GM18511 (cell line): ENCODE measurements around the gene TATDN2.
"Not testable (repeated sequence)": the region's sequence is repeated elsewhere in the genome, so short reads cannot be mapped to it uniquely, and the experiment has no call there.

Experiments used
- ATAC-seq: cut with Tn5 transposase; IDR thresholded peaks from one replicate; pipeline ENCODE4 v1.9.1; 2021; ENCODE audit warnings: mild to moderate bottlenecking, moderate library complexity; ENCODE audit not compliant: unreplicated experiment

The TATDN2 gene

DNA sequence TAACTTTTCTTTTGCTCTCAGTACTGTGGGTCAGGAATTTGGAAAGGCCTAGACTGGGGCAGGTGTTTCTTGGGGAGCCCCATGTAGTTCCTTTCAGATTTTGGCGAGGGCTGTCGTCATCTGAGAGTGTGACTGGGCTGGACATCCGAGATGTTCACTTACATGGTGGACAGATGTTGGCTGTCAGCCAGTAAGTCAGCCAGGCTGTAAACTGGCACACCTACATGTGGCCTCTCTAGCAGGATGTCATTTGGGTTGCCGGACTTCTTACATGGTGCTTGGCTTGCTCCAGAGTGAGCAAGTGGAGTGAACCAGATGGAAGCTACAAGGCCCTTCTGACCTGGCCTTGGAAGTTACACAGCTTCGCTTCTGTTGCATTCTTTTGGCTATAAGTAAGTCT, 20.7 kb downstream of the TATDN2 start:
- ATAC-seq: no peak

DNA sequence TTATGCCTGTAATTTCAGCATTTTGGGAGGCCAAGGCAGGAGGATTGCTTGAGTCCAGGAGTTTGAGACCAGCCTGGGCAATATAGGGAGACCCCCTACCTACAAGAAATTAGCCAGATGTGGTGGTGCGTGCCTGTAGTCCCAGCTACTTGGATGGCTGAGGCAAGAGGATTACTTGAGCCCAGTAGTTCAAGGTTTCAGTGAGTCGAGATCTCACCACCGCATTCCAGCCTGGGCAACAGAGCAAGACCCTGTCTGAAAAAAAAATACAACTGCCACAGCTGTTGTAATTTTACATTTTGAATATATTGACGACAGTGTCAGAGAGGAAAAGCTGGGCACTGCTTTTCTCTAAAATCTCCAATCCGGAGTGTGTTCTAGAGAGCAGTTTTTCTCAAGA, 21.2 kb downstream of the TATDN2 start:
- no peak for ATAC-seq

DNA sequence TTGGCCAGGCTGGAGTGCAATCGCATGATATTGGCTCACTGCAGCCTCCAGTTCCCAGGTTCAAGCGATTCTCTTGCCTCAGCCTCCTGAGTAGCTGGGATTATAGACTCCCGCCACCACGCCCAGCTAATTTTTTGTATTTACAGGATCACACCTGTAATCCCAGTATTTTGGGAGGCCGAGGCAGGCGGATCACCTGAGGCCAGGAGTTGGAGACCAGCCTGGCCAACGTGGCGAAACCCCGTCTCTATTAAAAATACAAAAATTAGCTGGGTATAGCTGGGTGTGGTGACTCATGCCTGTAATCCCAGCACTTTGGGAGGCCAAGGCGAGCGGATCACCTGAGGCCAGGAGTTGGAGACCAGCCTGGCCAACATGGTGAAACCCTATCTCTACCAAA, 24.2 kb downstream of the TATDN2 start:
- not testable (repeated sequence) for ATAC-seq

DNA sequence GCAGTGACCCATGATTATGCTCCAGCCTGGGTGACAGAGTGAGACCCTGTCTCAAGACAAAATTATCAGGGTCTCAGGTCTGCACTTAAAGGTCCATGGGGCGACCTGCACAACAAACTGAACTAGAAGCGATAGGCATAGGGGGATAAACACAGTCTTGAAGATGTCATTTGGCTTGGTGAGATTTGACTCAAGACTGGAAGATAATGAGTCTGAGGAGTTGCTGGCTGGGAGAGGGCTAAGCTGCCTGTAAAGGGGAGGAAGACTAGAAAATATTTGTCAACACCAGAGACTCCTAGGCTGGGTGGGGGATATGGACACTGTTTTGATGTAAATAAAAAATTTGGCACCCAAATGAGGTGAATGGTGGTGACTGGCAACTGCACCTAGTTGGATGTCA, 24.7 kb downstream of the TATDN2 start:
- ATAC-seq: no peak

DNA sequence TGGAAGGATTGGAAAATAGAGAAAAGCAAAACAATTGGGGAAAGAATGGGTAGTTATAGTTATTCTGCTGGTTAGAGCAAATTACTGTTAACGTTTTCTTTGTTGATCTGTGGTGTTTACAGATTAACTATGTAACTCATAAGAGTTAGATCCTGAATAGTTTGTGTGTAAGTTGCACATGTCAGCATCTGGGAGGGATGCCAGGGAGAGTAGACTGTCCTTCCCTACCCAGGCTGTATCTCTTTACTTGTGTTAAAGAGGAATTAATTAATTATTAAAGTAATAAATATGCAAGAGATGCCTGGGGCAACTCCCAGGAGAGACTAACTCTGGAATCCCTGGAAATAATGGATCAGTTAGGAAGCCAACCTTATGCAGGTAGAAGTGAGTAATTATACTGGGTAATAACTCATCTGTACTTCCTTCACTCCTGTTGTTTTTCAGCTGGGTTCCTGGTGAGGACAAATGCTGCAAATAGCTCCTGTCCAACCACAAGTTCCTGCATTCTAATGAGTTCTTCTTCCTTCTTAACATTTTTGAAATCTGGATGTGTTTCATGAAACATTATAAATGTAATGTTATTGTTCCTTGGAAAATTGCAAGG, 25.5 kb downstream of the TATDN2 start:
- ATAC-seq: no peak

DNA sequence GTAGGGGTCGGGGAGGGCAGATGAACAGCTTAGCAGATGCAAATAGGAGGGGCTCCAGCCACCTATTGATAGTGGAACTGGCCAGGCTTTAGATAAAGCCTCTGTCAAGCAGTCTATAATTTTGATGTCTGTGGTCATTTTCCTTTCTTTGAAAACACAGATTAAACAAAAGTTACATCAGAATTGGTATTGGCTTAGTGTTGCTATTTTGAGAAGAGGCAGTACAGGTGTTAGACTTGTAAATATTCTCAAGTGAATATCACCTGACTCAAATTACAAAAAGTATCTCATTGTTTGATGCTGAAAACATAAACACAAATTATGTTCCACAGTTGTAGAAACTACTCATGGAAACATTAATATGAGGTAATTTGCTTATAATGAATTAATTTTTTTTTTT, 26.3 kb downstream of the TATDN2 start:
- no peak for ATAC-seq

DNA sequence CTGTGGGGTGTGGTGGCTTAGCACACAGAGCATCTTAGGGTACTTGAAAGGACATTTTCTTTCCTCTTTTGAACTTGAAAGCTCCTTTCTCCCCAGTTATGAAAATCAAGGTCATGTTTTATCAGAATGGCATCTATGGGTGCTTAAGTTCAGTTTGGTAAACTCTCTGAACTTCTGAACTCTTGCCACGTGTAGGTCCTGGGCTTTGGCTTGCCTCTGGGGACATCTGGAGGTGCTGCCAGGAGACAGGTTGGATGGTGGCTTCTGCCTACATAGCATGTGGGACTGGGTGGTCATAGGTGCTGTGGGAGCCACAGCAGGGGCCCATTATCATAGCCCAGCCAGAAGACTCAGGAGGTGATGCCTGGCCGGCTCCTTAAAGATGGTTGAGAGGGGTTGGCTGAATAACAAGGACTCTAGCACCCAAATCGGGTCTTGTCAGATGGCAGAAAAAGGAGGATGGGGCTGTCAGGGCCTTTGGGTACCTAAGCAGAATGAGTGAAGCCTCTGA, 28.9 kb downstream of the TATDN2 start:
- ATAC-seq: no peak

DNA sequence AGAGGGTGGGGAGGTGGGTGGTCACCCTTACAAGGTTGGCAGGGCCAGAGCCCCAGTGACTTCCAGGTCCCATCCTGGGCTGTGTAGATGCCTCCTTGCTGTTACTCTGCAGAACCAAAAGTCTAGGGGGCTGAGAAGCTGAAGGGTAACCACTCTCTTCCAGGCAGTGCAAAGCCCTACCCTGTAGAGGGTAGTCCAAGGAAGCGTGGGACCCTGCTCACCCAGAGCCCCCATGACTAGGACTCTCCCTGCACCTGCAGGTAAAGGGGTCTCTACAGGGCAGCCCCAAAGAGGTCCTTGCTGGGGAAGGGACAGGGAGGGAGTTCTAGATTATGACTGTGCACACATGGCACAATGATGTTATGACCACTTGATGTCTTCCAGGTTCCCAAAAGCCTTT, 30.2 kb downstream of the TATDN2 start:
- ATAC-seq: no peak

DNA sequence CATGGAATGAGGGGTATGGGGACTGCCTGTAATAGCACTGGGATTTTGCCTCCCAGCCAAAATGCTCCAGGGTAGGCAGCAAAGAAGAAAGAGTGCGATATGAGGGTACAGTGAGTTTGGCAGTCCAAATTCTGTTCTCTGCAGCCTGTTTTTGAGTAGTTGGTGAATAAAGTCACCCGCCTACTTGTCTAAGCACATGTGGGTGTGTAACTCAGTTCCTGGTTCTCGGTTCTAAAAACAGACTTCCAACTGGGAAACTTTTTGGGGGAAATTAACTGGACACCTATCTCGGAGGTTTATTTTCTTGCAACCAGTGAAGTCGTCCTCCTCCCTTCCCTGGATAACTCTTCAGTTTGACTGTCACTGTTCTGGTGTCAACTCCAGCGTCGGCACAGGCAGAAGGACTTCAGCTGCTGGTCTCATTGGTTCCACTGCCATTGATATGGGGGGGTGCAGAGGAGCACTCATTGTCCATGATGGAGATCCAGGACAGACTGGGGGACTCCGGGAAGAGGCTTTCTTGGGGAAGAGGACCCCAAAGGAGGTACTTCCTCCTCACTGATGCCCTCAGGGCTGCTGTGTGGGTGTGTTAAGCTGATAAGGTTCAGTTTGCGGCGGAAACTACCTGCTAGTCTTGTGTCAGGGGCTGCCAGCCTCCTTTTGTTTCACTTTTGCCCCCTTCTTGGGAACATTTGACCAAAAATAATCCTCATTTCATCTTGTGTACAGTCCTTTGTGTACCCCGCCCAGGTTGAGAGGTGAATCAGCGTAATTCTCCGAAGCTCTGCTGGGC, 31.3 kb downstream of the TATDN2 start:
- no peak for ATAC-seq

DNA sequence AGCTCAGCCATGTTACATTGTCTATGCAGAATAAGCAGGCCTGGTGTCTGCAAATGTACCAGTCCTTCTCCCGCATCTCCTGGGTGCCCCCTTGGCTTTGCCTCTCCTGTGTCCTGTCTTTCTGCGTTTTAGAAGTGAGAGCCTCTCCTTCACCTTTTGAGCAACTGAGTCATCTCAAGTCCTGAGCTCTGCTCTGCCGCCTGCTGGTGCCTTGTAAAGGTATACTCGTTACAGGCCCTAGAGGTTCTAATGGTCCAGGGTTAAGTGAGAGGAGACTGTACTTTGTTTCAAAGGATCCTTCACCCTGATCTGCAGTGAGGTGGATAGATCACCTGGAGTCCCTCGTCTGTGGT, 31.9 kb downstream of the TATDN2 start:
- no peak for ATAC-seq

DNA sequence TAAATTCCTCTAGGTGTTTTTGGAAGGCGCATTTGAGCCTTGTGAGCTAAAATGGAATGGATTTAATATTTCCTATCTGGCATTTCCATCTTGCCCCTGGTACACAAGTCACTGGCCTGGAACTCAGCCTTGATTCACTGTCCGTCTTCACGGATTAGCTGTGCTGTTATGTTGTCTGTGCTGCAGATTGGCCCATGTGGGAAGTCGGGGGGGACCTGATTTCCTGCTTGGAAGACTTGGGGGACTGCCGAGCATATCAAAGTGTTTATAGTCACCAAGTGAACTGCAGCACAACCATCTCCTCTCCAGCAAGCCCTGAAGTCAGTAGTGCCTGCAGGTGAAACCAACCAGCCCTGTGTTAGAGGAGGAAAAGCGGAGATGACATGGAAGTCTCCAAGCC, 32.3 kb downstream of the TATDN2 start:
- no peak for ATAC-seq

DNA sequence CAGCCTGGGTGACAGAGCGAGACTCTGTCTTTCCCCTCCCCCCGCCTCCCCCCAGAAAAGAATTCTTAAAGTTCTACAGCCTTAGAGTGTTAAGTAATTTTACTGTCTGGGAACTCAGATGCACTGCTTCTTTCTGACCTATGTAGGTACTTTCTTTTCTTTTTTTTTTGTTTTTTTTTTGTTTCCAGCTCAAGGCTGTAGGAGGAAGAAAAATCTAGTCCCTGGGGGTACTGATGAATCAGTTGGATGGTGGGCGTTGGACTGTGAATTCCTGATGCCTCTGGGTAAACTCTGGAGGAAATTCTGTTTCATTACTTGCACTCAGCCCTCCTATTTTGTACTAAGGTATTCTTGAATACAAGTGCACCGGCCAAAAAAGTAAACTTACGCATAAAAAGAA, 33.7 kb downstream of the TATDN2 start:
- ATAC-seq: no peak

DNA sequence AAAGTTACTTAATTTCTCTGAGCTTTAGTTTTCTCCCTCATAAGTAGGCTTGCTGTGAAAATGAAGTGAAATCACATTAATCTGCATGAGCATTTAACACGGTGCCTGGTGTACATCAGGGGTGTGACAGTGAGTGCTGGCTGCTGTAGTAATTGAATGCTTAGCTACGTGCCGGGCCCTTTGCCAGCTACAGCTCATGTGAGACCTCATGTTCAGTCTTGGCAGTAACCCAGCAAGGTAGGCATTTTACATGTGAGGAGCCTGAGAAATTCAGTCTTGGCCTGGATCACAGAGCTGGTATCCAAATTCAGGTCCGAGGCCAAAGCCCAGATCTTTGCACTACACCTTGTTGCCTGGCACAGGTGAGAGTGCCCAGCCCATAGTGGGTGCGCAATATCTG, 35.4 kb downstream of the TATDN2 start:
- no peak for ATAC-seq

DNA sequence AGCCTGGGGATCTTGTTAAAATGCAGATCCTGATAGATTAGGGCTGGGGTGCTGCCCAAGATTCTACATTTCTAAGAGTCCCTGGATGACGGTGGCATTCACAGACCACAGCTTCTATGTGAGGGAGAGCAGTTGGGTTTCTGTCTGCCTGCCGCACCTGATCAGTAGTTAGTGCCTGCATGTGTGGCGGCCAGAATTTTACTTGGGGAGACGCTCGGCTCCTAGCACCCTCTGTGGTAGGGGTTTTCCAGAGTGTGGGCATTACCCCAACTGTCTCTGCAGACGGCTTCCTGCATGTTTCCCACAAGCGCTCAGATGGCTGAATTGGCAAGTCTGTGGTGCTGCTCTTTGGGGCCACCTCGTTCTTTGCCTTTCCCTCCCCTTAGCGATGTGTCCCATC, 36.2 kb downstream of the TATDN2 start:
- ATAC-seq: no peak

DNA sequence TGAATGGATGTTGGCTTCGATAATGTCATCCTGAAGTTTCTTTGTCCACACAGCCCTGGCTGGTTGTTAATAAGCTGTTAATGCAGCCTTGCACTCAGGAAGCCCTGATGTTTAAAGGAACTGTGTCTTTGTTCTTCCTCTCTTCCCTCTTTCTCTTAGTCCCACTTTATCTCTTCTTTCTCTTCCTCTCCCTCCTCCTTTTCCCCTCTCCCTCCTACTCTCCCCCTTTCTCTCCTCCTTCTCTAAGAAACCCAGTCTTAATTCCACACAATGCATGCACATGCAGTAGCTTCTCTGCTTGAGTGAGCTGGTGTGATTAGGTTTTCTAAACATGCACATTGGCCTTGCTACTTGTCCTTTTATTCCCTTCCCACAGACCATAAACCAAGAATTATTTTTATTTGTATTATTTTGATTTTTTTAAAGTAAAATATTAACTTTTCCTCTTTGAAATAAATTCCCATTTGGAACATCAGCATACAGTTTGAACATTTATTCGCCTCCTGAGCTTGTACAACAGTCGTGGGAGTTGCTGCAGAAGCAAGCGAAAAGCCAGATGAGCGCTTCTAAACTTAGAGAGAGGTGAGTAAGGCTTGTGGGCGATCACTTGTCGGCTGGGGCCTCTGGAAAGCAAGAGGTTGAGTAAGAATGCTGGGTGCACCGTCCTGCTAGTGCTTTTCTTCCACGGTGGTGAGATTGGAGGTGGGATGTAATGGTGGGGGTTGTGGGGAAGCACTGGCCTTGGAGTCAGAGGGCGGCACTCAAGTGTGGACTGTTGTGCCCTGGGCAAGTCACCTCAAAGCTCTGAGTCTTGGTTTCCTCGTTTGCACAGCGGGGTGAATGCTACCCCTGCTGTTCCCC, 37.2 kb downstream of the TATDN2 start:
- no peak for ATAC-seq

DNA sequence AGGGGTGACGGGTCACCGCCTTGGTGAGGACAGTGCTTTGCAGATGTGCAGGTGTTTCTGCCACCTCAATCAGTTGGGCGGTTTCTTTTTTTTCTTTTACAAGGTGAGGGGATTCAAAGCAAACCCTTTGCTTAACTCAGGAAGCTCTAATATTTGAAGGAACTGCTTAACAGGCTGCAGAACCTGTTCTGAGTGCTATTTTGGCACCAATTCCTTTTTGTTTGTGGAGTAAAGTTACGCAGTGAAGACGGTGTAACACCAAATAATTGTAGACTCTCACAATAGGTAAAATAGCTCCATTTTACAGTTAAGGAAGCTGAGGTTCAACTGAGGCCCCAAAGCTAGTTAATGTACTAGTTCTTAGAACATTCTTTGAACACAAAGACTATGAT, 37.9 kb downstream of the TATDN2 start:
- no peak for ATAC-seq

DNA sequence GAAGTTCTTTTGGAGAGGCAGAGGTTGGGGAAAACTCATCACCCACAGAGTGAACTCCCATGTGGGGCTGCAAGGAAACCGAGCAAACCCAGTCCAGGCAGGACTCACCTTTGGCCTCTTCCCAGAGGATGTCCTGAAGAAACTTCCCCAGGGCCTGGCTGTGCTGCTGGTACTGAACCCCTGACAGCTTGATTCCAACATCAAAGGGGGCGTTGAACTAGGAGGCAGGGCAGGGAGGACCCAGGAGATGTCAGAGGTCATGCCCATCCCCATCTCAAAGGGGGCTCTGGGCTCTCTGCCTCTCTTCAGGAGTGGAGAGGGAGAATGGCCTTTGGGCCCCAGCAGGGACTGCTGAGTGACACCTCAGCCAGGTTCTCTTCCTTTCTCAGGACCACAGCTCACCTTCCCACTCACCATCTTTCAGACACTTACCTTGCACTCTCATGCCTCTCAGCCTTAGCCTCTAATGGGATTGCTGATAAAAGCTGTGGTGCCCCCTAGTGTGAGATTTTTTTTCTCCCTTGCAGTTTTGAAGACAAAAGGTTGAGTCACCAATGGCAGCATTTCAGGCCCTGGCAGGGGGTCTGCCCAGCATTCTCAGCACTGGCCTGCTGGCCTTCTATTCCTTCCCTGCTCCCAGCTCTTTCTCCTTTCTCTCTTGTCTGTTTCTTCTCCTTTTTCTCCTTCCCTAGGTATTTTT, 38.5 kb downstream of the TATDN2 start:
- no peak for ATAC-seq

DNA sequence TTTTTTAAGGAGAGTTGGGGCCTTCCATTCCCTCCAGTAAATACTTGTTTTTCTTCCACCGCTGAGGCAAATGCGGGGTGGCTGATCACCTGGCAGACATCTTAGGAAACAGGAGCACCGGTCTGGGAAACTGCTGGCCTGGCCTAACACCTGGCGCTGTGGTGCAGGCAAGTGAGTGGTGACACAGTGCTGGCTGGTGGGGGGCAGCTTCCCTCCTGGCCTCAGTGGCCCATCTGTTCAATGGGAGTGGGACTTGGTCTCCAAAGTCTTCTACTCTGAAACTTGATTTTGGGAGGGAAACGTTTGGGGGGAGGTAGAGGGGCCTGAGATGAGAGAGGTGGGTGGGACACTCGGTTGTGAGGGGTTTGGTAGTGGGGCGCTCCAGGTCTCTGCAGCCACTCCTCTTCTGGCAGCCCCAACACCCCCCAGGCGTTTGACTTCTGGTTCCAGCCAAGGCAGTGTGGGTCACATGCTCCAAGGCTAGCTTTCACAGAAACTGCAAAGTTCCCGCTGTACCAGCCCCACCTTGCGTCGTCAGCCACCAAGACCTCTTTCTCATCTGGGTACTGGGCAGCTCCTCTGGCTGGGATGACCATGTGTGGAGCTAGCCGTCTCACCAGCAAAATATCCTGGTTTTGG, 39.8 kb downstream of the TATDN2 start:
- ATAC-seq: no peak

DNA sequence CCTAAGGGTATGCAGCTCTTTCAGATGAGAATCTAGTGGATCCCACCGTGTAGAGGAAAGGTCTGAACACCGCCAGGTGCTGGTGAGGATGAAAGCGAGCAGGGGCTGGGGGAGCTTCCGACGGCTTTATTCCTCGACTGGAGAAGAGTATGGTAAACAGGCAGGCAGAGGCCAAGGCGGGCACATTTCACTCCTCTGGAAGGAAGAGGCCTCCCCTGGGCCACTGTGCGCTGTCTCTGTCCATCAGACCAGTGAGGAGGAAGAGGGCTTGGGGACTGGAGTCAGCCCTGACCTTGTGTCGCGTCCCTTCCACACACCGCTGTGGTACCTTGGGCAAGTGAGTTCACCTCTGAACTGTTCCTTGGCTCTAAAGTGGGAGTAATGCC, 40.3 kb downstream of the TATDN2 start:
- no peak for ATAC-seq

DNA sequence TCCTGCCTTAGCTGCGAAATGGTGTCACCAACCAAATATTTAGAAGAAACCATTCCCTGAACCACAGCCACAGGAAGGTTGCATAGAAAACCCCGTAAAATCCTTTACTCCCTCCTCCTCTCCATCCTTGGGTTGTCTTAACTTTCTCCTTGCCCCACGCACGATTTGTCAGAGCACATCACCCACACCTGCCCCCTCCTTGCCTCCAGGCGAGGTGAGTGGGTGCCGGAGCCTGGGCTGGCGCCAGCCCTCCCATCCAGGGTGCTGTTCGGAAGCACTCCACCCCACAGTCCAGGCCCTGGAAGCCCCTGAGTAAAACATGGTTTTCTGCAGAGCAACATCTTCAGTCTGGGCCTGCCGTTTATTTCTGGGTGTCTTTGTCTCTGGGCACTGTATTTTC, 40.8 kb downstream of the TATDN2 start:
- ATAC-seq: no peak
